ENCODE data around the gene LRRC30. TPM values are rescaled to one million over a fixed set of nuclear protein-coding genes. Genes with fewer than 3 reads are reported as not detected.

LRRC30 gene
- total RNA-seq, 1 experiment from 2014 or later = not detected

DNA sequence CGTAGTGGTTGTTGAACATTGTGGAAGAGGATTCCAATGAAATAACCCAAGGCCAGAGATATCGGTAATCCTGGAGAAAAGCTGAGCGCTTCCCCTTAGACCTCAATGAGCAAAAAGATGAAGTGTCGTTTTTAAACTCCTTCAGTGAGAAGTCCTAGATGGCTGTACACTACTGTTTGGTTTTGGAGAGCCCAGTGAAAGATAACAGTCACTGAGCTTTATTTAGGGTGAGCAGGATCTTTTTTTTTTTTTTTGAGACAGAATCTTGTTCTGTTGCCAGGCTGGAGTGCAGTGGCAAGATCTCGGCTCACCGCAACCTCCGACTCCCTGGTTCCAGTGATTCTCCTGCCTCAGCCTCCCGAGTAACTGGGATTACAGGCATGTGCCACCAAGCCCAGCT is 24.2 kb downstream of the LRRC30 start (continued):
- TF ChIP-seq ELF1 (IDR thresholded peaks at IDR 0.05; ENCODE audit: borderline replicate concordance, low read depth) (no peak), ZBTB33 (IDR thresholded peaks at IDR 0.05; ENCODE audit: extremely low read depth, insufficient replicate concordance, low read length) (no peak), EZH2 (IDR thresholded peaks at IDR 0.05) (no peak), ATF3 (IDR thresholded peaks at IDR 0.05) (no peak), YY1 (IDR thresholded peaks at IDR 0.05; ENCODE audit: extremely low read depth, insufficient replicate concordance, low read depth, low read length) (no peak)

DNA sequence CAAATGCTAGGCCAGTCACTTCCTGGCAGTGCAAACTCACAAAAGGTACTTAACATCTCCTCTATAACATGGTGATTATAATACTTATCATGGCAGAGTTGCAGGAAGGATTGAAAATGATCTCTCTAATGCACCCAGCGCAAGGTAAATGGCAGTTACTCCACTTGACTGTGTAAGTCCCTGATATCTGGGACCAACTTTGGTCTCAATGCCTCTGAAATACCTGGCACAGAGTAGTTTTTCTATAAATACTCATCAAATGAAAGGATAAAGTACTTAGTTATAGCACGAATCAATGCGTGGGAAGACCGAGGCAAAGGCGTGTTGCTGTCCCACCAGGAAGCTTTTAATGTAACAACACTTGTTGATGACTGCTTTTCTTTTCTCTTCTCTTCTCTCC is 24.8 kb downstream of the LRRC30 start:
- Histone ChIP-seq H3K27ac (ENCODE audit: low read depth, low read length) (no peak overlapping the region), H3K4me1 (ENCODE audit: control insufficient read depth in 1 of 2, insufficient read depth in 2 of 2, low read length in 2 of 2) (no peaks in the 10 kb centered on the region), H3K9me3 (ENCODE audit: control insufficient read depth in 1 of 2, insufficient read depth in 1 of 2, low read depth in 1 of 2, low read length in 2 of 2) (peaks cover 0 to 7% of the 10 kb centered on the region in 2 experiments; a peak in 2 of 4 replicates), H4K20me1 (ENCODE audit: insufficient read depth) (no peaks in the 10 kb centered on the region), H2AFZ (ENCODE audit: low read depth, low read length, poor library complexity, severe bottlenecking) (no peak overlapping the region), H3K9ac (ENCODE audit: low read length) (no peak overlapping the region), H3K9me2 (ENCODE audit: insufficient read depth) (no peaks in the 10 kb centered on the region), H3K4me3 (replicated peaks in 1 of 2; ENCODE audit: low read depth in 1 of 2, low read length in 2 of 2) (no peak overlapping the region), H3K4me2 (ENCODE audit: low read length) (no peak overlapping the region), H3K27me3 (ENCODE audit: insufficient read depth, low read length) (no peaks in the 10 kb centered on the region), H3K36me3 (ENCODE audit: control insufficient read depth in 1 of 2, insufficient read depth in 2 of 2, low read length in 2 of 2) (no peaks in the 10 kb centered on the region), H3K79me2 (ENCODE audit: insufficient read depth, low read length) (no peaks in the 10 kb centered on the region)
- DNase-seq (ENCODE audit: low read depth, low spot score) = no peak
- intact Hi-C loops (cut with micrococcal nuclease) = no loop called here
- ChIA-PET CTCF (no interaction called here), POLR2A (no interaction called here), RAD21 (ENCODE audit: low non-redundant PET in 1 of 2, low total read pairs in 2 of 2, uncharacterized antibody in 2 of 2, unreplicated experiment in 2 of 2) (no interaction called here)
- no peak for ATAC-seq
- TF ChIP-seq CBX3 (IDR thresholded peaks at IDR 0.05; ENCODE audit: low read depth) (no peak), ELF1 (IDR thresholded peaks at IDR 0.05; ENCODE audit: borderline replicate concordance, low read depth) (no peak), SRF (IDR thresholded peaks at IDR 0.05; ENCODE audit: low read depth) (no peak), REST (IDR thresholded peaks at IDR 0.05; ENCODE audit: low read depth) (no peak), ATF3 (IDR thresholded peaks at IDR 0.05) (no peak)
- TF ChIP-seq, protein P1, sequence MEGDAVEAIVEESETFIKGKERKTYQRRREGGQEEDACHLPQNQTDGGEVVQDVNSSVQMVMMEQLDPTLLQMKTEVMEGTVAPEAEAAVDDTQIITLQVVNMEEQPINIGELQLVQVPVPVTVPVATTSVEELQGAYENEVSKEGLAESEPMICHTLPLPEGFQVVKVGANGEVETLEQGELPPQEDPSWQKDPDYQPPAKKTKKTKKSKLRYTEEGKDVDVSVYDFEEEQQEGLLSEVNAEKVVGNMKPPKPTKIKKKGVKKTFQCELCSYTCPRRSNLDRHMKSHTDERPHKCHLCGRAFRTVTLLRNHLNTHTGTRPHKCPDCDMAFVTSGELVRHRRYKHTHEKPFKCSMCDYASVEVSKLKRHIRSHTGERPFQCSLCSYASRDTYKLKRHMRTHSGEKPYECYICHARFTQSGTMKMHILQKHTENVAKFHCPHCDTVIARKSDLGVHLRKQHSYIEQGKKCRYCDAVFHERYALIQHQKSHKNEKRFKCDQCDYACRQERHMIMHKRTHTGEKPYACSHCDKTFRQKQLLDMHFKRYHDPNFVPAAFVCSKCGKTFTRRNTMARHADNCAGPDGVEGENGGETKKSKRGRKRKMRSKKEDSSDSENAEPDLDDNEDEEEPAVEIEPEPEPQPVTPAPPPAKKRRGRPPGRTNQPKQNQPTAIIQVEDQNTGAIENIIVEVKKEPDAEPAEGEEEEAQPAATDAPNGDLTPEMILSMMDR (IDR thresholded peaks at IDR 0.05 in 2 of 3, conservative IDR thresholded peaks at IDR 0.05 in 1 of 3; ENCODE audit: borderline replicate concordance in 1 of 3, insufficient read depth in 1 of 3, low read depth in 2 of 3, low read length in 2 of 3) = no peak
- BruUV-seq (replicated peaks) = no TSS peak

Measured in HCT116 (cell line).